HepG2 (cell line): ENCODE data around the gene ADGRE3. TPM values are rescaled to one million over a fixed set of nuclear protein-coding genes. Genes with fewer than 3 reads are reported as not detected.

ENCODE experiments used
- CREB1 ChIP-seq, 2 experiments: fragments of 450-650 bp in 1 of 2; IDR thresholded peaks; 2 replicates each; pipeline ENCODE4 v1.6.1; 2016 to 2017; ENCODE audit warnings: control low read depth in 1 of 2, mild to moderate bottlenecking in 1 of 2, missing compliant biosample characterization in 1 of 2, missing genetic modification characterization in 1 of 2
- CREM ChIP-seq, 2 experiments: sonication (generic) in 1 of 2; formaldehyde crosslinking in 1 of 2; IDR thresholded peaks; 2 replicates each; pipeline versions ENCODE4 v1.4.0 to v1.6.1; 2016 to 2020; ENCODE audit warnings: antibody characterized with exemption in 1 of 2, mild to moderate bottlenecking in 1 of 2, missing genetic modification reagents in 1 of 2
- DR1 ChIP-seq: sonication (generic); formaldehyde crosslinking; IDR thresholded peaks from 2 replicates; pipeline ENCODE4 v1.8.0; 2021; ENCODE audit warnings: mild to moderate bottlenecking, missing genetic modification reagents, inconsistent platforms
- FOXJ3 ChIP-seq: sonication (generic); formaldehyde crosslinking; IDR thresholded peaks from 2 replicates; pipeline ENCODE4 v1.4.0; 2020; ENCODE audit warnings: missing genetic modification reagents, mild to moderate bottlenecking, borderline replicate concordance
- GATAD1 ChIP-seq: IDR thresholded peaks from 2 replicates; pipeline ENCODE4 v1.6.1; 2016; ENCODE audit warnings: missing genetic modification reagents, missing compliant biosample characterization
- KLF11 ChIP-seq: IDR thresholded peaks from 2 replicates; pipeline ENCODE4 v1.6.1; 2016; ENCODE audit warnings: missing compliant biosample characterization
- MATR3 ChIP-seq: sonication (generic); formaldehyde crosslinking; IDR thresholded peaks from 2 replicates; pipeline ENCODE4 v1.4.0; 2020; ENCODE audit warnings: missing genetic modification reagents
- PITX1 ChIP-seq: sonication (generic); formaldehyde crosslinking; IDR thresholded peaks from 2 replicates; pipeline ENCODE4 v1.5.1; 2020; ENCODE audit warnings: mild to moderate bottlenecking, missing genetic modification reagents
- POLR2A ChIP-seq, 2 experiments: IDR thresholded peaks; 2 replicates each; pipeline ENCODE4 v1.6.1; 2011; ENCODE audit warnings: low read depth in 2 of 2, low read length in 2 of 2, mild to moderate bottlenecking in 1 of 2, moderate library complexity in 1 of 2; ENCODE audit not compliant: insufficient read depth in 1 of 2
- PRMT3 ChIP-seq: sonication (generic); formaldehyde crosslinking; IDR thresholded peaks from 2 replicates; pipeline ENCODE4 v1.8.1; 2022; ENCODE audit warnings: low read depth, mild to moderate bottlenecking, moderate library complexity, missing genetic modification reagents, borderline replicate concordance
- SETDB1 ChIP-seq: sonication (generic); formaldehyde crosslinking; IDR thresholded peaks from 2 replicates; pipeline ENCODE4 v1.5.1; 2020; ENCODE audit warnings: missing genetic modification reagents, mild to moderate bottlenecking, borderline replicate concordance
- SP1 ChIP-seq, 2 experiments: fragments of 450-650 bp in 1 of 2; sonication (generic) in 1 of 2; formaldehyde crosslinking in 1 of 2; IDR thresholded peaks; 2 replicates each; pipeline versions ENCODE4 v1.4.0 to v1.6.1; 2016 to 2020; ENCODE audit warnings: missing genetic modification reagents in 1 of 2
- SP140L ChIP-seq: sonication (generic); formaldehyde crosslinking; IDR thresholded peaks from 2 replicates; pipeline ENCODE4 v1.4.0; 2020; ENCODE audit warnings: missing genetic modification reagents, borderline replicate concordance
- TCF7 ChIP-seq: sonication (generic); IDR thresholded peaks from 2 replicates; pipeline ENCODE4 v1.6.1; 2016; ENCODE audit warnings: antibody characterized with exemption, low read depth
- ZBTB42 ChIP-seq: sonication (generic); formaldehyde crosslinking; IDR thresholded peaks from 2 replicates; pipeline ENCODE4 v1.5.0; 2020; ENCODE audit warnings: mild to moderate bottlenecking, missing genetic modification reagents
- ZFP36L1 ChIP-seq: sonication (generic); formaldehyde crosslinking; IDR thresholded peaks from 2 replicates; pipeline ENCODE4 v1.8.0; 2022; ENCODE audit warnings: mild to moderate bottlenecking, missing genetic modification reagents, moderate library complexity
- ZNF333 ChIP-seq: sonication (generic); formaldehyde crosslinking; IDR thresholded peaks from 2 replicates; pipeline ENCODE4 v1.4.0; 2020; ENCODE audit warnings: mild to moderate bottlenecking, missing genetic modification reagents, borderline replicate concordance
- ZNF562 ChIP-seq: sonication (generic); formaldehyde crosslinking; IDR thresholded peaks from 2 replicates; pipeline ENCODE4 v1.8.0; 2022; ENCODE audit warnings: missing genetic modification reagents, borderline replicate concordance
- ZNF572 ChIP-seq: sonication (generic); formaldehyde crosslinking; IDR thresholded peaks from 2 replicates; pipeline ENCODE4 v1.5.1; 2020; ENCODE audit warnings: mild to moderate bottlenecking, missing genetic modification reagents
- polyA plus RNA-seq, 8 experiments: library from polyadenylated mRNA; depleted of rRNA in 3 of 8; stranded (reverse) in 7 of 8; unstranded in 1 of 8; fragments of >200 nt; fragmentation: Illumina TruSeq in 4 of 8; extraction: Trizol in 4 of 8; gene quantifications; 2 replicates each; pipeline versions ENCODE4 v1.2.1 to v1.2.3, GENCODE V29; 2011 to 2016; ENCODE audit warnings: low read depth in 4 of 8, missing spikeins in 1 of 8, mixed read lengths in 1 of 8; ENCODE audit not compliant: insufficient read depth in 1 of 8
- total RNA-seq, 5 experiments: library from RNA; depleted of rRNA; stranded (reverse); fragments of >200 nt; fragmentation: Illumina TruSeq; extraction: Trizol; gene quantifications; 2 replicates each; pipeline ENCODE4 v1.2.3, GENCODE V29; 2016; ENCODE audit warnings: low read depth in 1 of 5
- TF ChIP-seq, protein P1 (sequence below): sonication (generic); formaldehyde crosslinking; IDR thresholded peaks from 2 replicates; pipeline ENCODE4 v1.8.0; 2023; ENCODE audit warnings: mild to moderate bottlenecking, missing genetic modification reagents
- TF ChIP-seq, protein P2 (sequence below): sonication (generic); formaldehyde crosslinking; IDR thresholded peaks from 2 replicates; pipeline ENCODE4 v1.8.0; 2022; ENCODE audit warnings: missing genetic modification reagents, mild to moderate bottlenecking, moderate library complexity, borderline replicate concordance
- TF ChIP-seq, protein P3 (sequence below): IDR thresholded peaks from 2 replicates; pipeline ENCODE4 v1.6.1; 2016

ADGRE3 gene
- total and polyA plus RNA-seq, 2 of the 13 experiments (the other 11 are each of a cell fraction or from before 2014, with no cell fraction given), result not detected

DNA sequence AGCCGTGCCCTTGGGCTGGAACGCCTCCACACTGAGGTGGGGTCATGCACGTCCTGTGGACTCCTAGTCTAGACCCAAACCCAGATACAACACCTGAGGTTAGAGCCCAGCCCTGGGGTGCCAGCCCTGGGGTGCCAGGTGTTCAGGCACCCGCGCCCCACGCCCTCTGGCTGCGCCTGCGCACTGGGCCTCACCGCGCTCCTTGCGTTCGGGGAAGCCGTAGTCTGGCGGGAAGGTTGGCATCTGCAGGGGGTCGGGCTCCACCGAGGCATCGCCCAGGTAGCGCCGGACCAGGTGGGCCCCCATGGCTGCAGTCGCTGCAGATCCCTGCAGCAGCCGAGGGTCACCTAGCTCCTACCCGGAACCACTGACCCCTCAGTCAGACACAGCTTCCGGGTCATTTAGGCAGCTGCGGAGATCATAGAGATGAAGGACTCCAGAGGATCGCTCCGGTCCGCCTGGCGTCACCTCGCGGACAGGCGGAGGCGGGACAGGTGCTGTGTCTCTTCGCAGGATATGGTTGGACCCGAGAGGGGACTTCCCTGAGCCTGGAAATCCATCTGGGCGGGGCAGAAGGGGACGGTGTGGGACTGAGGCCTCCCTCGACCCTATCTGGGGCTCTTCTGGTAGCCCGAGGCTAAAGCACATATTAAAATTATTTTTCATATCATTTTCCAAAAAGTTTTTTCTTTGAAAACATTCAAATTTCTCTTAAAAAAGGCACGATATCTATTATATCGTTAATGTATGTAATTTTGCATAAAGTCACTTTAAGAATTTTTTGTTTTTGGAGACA lies 102.8 kb downstream of the ADGRE3 start, which contains the start of gene NDUFB7 (continued):
- TF ChIP-seq CREB1 (IDR thresholded peaks at IDR 0.05) (no peak), CREB1 (CRISPR knock-in tag; IDR thresholded peaks at IDR 0.05) (peak; percentile 56; the same call in 1 of the 2 replicates), PRMT3 (CRISPR knock-in tag) (no peak), ZNF572 (CRISPR knock-in tag) (peak; percentile 83), ZNF562 (CRISPR knock-in tag) (no peak), DR1 (CRISPR knock-in tag) (peak; percentile 58), SP1 (IDR thresholded peaks at IDR 0.05) (no peak), SP1 (CRISPR knock-in tag; IDR thresholded peaks at IDR 0.05) (peak; percentile 75), POLR2A (IDR thresholded peaks at IDR 0.05; ENCODE audit: insufficient read depth in 1 of 2, low read depth in 2 of 2, low read length in 2 of 2) (peak; percentile 85 to 91), TCF7 (no peak), PITX1 (peak; percentile 59), GATAD1 (peak; percentile 98), FOXJ3 (CRISPR knock-in tag) (0 out of 2 replicates have a peak, but pooled peaks have one; percentile 32), ZBTB42 (peak; percentile 35; the same call in 1 of the 2 replicates), CREM (IDR thresholded peaks at IDR 0.05) (peak; percentile 83), CREM (CRISPR knock-in tag; IDR thresholded peaks at IDR 0.05) (no peak; the same call in 1 of the 2 replicates), SP140L (CRISPR knock-in tag) (0 out of 2 replicates have a peak, but pooled peaks have one; percentile 49), KLF11 (CRISPR knock-in tag) (no peak), MATR3 (CRISPR knock-in tag) (no peak), ZFP36L1 (CRISPR knock-in tag) (peak; percentile 68; the same call in 1 of the 2 replicates), SETDB1 (CRISPR knock-in tag) (no peak), ZNF333 (CRISPR knock-in tag) (peak; percentile 48; the same call in 1 of the 2 replicates)
- TF ChIP-seq, protein P1, sequence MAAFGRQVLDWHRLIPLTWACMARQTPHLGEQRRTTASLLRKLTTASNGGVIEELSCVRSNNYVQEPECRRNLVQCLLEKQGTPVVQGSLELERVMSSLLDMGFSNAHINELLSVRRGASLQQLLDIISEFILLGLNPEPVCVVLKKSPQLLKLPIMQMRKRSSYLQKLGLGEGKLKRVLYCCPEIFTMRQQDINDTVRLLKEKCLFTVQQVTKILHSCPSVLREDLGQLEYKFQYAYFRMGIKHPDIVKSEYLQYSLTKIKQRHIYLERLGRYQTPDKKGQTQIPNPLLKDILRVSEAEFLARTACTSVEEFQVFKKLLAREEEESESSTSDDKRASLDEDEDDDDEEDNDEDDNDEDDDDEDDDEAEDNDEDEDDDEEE (CRISPR knock-in tag), result peak; percentile 85; the same call in 1 of the 2 replicates
- TF ChIP-seq, protein P2, sequence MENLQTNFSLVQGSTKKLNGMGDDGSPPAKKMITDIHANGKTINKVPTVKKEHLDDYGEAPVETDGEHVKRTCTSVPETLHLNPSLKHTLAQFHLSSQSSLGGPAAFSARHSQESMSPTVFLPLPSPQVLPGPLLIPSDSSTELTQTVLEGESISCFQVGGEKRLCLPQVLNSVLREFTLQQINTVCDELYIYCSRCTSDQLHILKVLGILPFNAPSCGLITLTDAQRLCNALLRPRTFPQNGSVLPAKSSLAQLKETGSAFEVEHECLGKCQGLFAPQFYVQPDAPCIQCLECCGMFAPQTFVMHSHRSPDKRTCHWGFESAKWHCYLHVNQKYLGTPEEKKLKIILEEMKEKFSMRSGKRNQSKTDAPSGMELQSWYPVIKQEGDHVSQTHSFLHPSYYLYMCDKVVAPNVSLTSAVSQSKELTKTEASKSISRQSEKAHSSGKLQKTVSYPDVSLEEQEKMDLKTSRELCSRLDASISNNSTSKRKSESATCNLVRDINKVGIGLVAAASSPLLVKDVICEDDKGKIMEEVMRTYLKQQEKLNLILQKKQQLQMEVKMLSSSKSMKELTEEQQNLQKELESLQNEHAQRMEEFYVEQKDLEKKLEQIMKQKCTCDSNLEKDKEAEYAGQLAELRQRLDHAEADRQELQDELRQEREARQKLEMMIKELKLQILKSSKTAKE, result 0 out of 2 replicates have a peak, but pooled peaks have one; percentile 19
- TF ChIP-seq, protein P3, sequence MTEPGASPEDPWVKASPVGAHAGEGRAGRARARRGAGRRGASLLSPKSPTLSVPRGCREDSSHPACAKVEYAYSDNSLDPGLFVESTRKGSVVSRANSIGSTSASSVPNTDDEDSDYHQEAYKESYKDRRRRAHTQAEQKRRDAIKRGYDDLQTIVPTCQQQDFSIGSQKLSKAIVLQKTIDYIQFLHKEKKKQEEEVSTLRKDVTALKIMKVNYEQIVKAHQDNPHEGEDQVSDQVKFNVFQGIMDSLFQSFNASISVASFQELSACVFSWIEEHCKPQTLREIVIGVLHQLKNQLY (CRISPR knock-in tag), result no peak; the same call in 1 of the 2 replicates
